ENCODE results near the gene HIF1A. TPM values are rescaled to one million over a fixed set of nuclear protein-coding genes. Genes with fewer than 3 reads are reported as not detected.

HIF1A gene
- total and polyA plus RNA-seq, 2 of the 8 experiments (the other 6 are each of a cell fraction or from before 2014, with no cell fraction given) = 54.8 to 175 TPM

- Histone ChIP-seq H3K56ac (replicated peaks; ENCODE audit: insufficient read length, low read depth, low read length) (no peak overlapping the region), H3K36me3 (ENCODE audit: control insufficient read depth in 2 of 4, insufficient read depth in 4 of 4, low read length in 3 of 4) (peaks cover 3 to 56% (median 29%) of the 10 kb centered on the region in 4 experiments; a peak in 6 of 8 replicates), H3K4me2 (ENCODE audit: insufficient read depth in 1 of 2, low read depth in 2 of 2, low read length in 2 of 2) (no peak overlapping the region), H2AFZ (ENCODE audit: low read length) (no peak overlapping the region), H3K79me2 (ENCODE audit: control insufficient read depth in 1 of 2, insufficient read depth in 2 of 2, low read length in 2 of 2) (peaks cover 0 to 8% of the 10 kb centered on the region in 2 experiments; a peak in 1 of 4 replicates), H3K79me1 (ENCODE audit: low read depth, low read length) (no peaks in the 10 kb centered on the region), H3K27ac (ENCODE audit: low read depth, low read length) (no peak overlapping the region), H4K91ac (replicated peaks; ENCODE audit: insufficient read length, low read length) (no peak overlapping the region), H2BK120ac (replicated peaks; ENCODE audit: low read depth, low read length) (no peak overlapping the region), H3K14ac (ENCODE audit: insufficient read length) (no peak overlapping the region), H2BK15ac (ENCODE audit: low read length) (no peak overlapping the region), H2BK20ac (ENCODE audit: low read length) (no peak overlapping the region), H2BK12ac (ENCODE audit: low read depth, low read length) (no peak overlapping the region), H2BK5ac (ENCODE audit: low read depth, low read length) (no peak overlapping the region), H3K23me2 (ENCODE audit: low read depth, low read length) (no peaks in the 10 kb centered on the region; the same call in 1 of the 2 replicates), H3K18ac (ENCODE audit: extremely low read depth, low read length) (no peak overlapping the region), H4K20me1 (replicated peaks in 1 of 2; ENCODE audit: control insufficient read depth in 1 of 2, insufficient read depth in 2 of 2, low read length in 2 of 2) (no peaks in the 10 kb centered on the region), H3K9ac (replicated peaks in 1 of 4; ENCODE audit: extremely low read depth in 1 of 4, low read depth in 3 of 4, low read length in 3 of 4) (no peak overlapping the region), H4K5ac (ENCODE audit: insufficient read length, low read depth, low read length) (no peak overlapping the region), H2AK5ac (ENCODE audit: low read depth, low read length) (no peak overlapping the region), H3K4me1 (replicated peaks in 1 of 4; ENCODE audit: control insufficient read depth in 3 of 4, insufficient read depth in 4 of 4, low read length in 3 of 4) (peaks cover 0 to 5% (median 1%) of the 10 kb centered on the region in 4 experiments; a peak in 1 of 7 replicates), H3K23ac (ENCODE audit: insufficient read length) (no peak overlapping the region), H3K27me3 (replicated peaks in 1 of 4; ENCODE audit: control insufficient read depth in 3 of 4, extremely low read depth in 1 of 4, insufficient read depth in 3 of 4, low read length in 3 of 4) (no peaks in the 10 kb centered on the region), H4K8ac (ENCODE audit: extremely low read depth, insufficient read depth, low read length) (no peak overlapping the region), H3K4ac (replicated peaks; ENCODE audit: insufficient read length, low read depth, low read length) (no peak overlapping the region), H3K9me3 (ENCODE audit: insufficient read depth in 2 of 2, low read depth in 1 of 2, low read length in 1 of 2) (no peaks in the 10 kb centered on the region), H3K4me3 (ENCODE audit: extremely low read depth in 1 of 4, insufficient read depth in 2 of 4, low read depth in 3 of 4, low read length in 4 of 4) (peak overlapping the region in 1 of 4 experiments; percentile 66; a peak in 1 of 8 replicates)
- ChIA-PET CTCF (ENCODE audit: partially characterized antibody) (interaction anchor here (0.9 kb wide), 1 partner anchor 65 kb away, joined by 3 read pairs; no protein-coding TSS in a partner anchor), POLR2A (ENCODE audit: partially characterized antibody) (no interaction called here)
- DNase-seq (ENCODE audit: low read depth in 1 of 2, low spot score in 2 of 2) (no peak), FAIRE-seq (no peak)
- TF ChIP-seq EZH2 (IDR thresholded peaks at IDR 0.05; ENCODE audit: low read depth, low read length, severe bottlenecking) (no peak), SIX5 (IDR thresholded peaks at IDR 0.05; ENCODE audit: low read depth, low read length) (no peak), CHD1 (IDR thresholded peaks at IDR 0.05; ENCODE audit: low read depth, low read length) (no peak), POLR2A (IDR thresholded peaks at IDR 0.05; ENCODE audit: control extremely low read depth in 1 of 2, low read depth in 2 of 2, low read length in 2 of 2) (no peak), SRF (IDR thresholded peaks at IDR 0.05; ENCODE audit: low read depth, low read length) (no peak)
- 95% methylated on average over 3 of the region's 3 CpGs; no CpG with 5 or more reads in 1 of the 2 experiments for WGBS, 2 experiments (ENCODE audit: extremely low coverage in 1 of 2, insufficient coverage in 1 of 2, insufficient read length in 1 of 2, insufficient replicate concordance in 2 of 2, low coverage in 1 of 2, low lambda C conversion rate in 2 of 2, missing lambda C conversion rate in 1 of 2)
These were observed 52.0 kb downstream of the HIF1A start for GRCh38 chr14:61747342-61747741.
